H1 (cell line): ENCODE data around the gene UMPS. TPM values are rescaled to one million over a fixed set of nuclear protein-coding genes. Genes with fewer than 3 reads are reported as not detected.

Experiments
- CTCF ChIA-PET: fragments of 300-600 bp; sonication (Branson Sonifier 250); formaldehyde crosslinking; loops from one replicate; lab custom pipeline; 2021; ENCODE audit not compliant: partially characterized antibody; lab: Charles Lee
- POLR2A ChIA-PET: fragments of 300-600 bp; sonication (Branson Sonifier 250); formaldehyde crosslinking; loops from one replicate; lab custom pipeline; 2021; ENCODE audit warnings: inconsistent platforms; ENCODE audit not compliant: partially characterized antibody; lab: Charles Lee
- DNase-seq, 2 experiments: peaks; one replicate each; pipeline versions ENCODE4 v3.0.0 to v3.0.0-alpha.2; 2010 to 2022; ENCODE audit warnings: low spot score in 2 of 2, low read depth in 1 of 2, mixed read lengths in 1 of 2
- FAIRE-seq: peaks from 2 replicates; lab custom pipeline; 2011; peaks lifted over from hg19 to GRCh38; lab: Jason Lieb, UNC
- H2AFZ ChIP-seq: 2 replicates; pipeline ENCODE4 v1.8.1; 2012; ENCODE audit warnings: low read length, inconsistent platforms
- H2AK5ac ChIP-seq: 2 replicates; pipeline ENCODE4 v1.6.1; 2013; ENCODE audit warnings: low read depth, low read length
- H2BK120ac ChIP-seq: replicated peaks from 2 replicates; pipeline ENCODE3; 2013; ENCODE audit warnings: low read depth, low read length, inconsistent platforms
- H2BK12ac ChIP-seq: 2 replicates; pipeline ENCODE4 v1.6.1; 2013; ENCODE audit warnings: low read depth, low read length
- H2BK15ac ChIP-seq: 2 replicates; pipeline ENCODE4 v1.6.1; 2013; ENCODE audit warnings: low read length
- H2BK20ac ChIP-seq: 2 replicates; pipeline ENCODE4 v1.6.1; 2013; ENCODE audit warnings: low read length
- H2BK5ac ChIP-seq: 2 replicates; pipeline ENCODE4 v1.6.1; 2013; ENCODE audit warnings: low read depth, low read length
- H3K14ac ChIP-seq: 2 replicates; pipeline ENCODE4 v1.6.1; 2013; ENCODE audit warnings: inconsistent platforms; ENCODE audit not compliant: insufficient read length
- H3K18ac ChIP-seq: 2 replicates; pipeline ENCODE4 v1.6.1; 2013; ENCODE audit warnings: low read length; ENCODE audit errors: extremely low read depth
- H3K23ac ChIP-seq: 2 replicates; pipeline ENCODE4 v1.6.1; 2013; ENCODE audit warnings: inconsistent platforms; ENCODE audit not compliant: insufficient read length
- H3K23me2 ChIP-seq: 2 replicates; pipeline ENCODE4 v1.6.1; 2013; ENCODE audit warnings: low read depth, low read length
- H3K27ac ChIP-seq: 2 replicates; pipeline ENCODE4 v1.6.1; 2011; ENCODE audit warnings: low read depth, low read length, inconsistent platforms
- H3K27me3 ChIP-seq, 4 experiments: replicated peaks in 1 of 4; 1 replicate in 1 of 4; 2 replicates in 3 of 4; pipeline versions ENCODE4 v1.6.1 to v1.8.1; 2011 to 2013; ENCODE audit warnings: low read length in 3 of 4, mild to moderate bottlenecking in 3 of 4, inconsistent platforms in 2 of 4, mixed read lengths in 2 of 4, moderate library complexity in 1 of 4; ENCODE audit not compliant: control insufficient read depth in 3 of 4, insufficient read depth in 3 of 4; ENCODE audit errors: extremely low read depth in 1 of 4
- H3K36me3 ChIP-seq, 4 experiments: 2 replicates each; pipeline versions ENCODE4 v1.6.1 to v1.8.1; 2011 to 2013; ENCODE audit warnings: mild to moderate bottlenecking in 4 of 4, low read length in 3 of 4, moderate library complexity in 2 of 4, control low read depth in 1 of 4, inconsistent platforms in 1 of 4; ENCODE audit not compliant: insufficient read depth in 4 of 4, control insufficient read depth in 2 of 4
- H3K4ac ChIP-seq: replicated peaks from 2 replicates; pipeline ENCODE3; 2013; ENCODE audit warnings: low read length, low read depth, mixed read lengths, inconsistent platforms; ENCODE audit not compliant: insufficient read length
- H3K4me1 ChIP-seq, 4 experiments: replicated peaks in 1 of 4; 1 replicate in 1 of 4; 2 replicates in 3 of 4; pipeline versions ENCODE4 v1.6.1 to v1.8.1; 2011 to 2013; ENCODE audit warnings: low read length in 3 of 4, inconsistent platforms in 2 of 4, mixed read lengths in 1 of 4; ENCODE audit not compliant: insufficient read depth in 4 of 4, control insufficient read depth in 3 of 4
- H3K4me2 ChIP-seq, 2 experiments: 2 replicates each; pipeline versions ENCODE4 v1.6.1 to v1.8.1; 2011 to 2013; ENCODE audit warnings: low read depth in 2 of 2, low read length in 2 of 2, control low read depth in 1 of 2, inconsistent platforms in 1 of 2, mild to moderate bottlenecking in 1 of 2; ENCODE audit not compliant: insufficient read depth in 1 of 2
- H3K4me3 ChIP-seq, 4 experiments: fragments of 200-600, 300-600 bp in 1 of 4; sonication (generic), shearing (Covaris generic), sonication (Bioruptor Twin) in 1 of 4; 2 replicates each; pipeline versions ENCODE4 v1.5.1 to v1.8.1; 2011 to 2016; ENCODE audit warnings: low read length in 4 of 4, low read depth in 3 of 4, control low read depth in 2 of 4, inconsistent platforms in 2 of 4, mild to moderate bottlenecking in 2 of 4, mixed read lengths in 1 of 4, moderate library complexity in 1 of 4; ENCODE audit not compliant: insufficient read depth in 2 of 4; ENCODE audit errors: extremely low read depth in 1 of 4
- H3K56ac ChIP-seq: replicated peaks from 2 replicates; pipeline ENCODE3; 2013; ENCODE audit warnings: low read depth, mild to moderate bottlenecking, mixed read lengths, low read length, inconsistent platforms; ENCODE audit not compliant: insufficient read length
- H3K79me1 ChIP-seq: 2 replicates; pipeline ENCODE4 v1.6.1; 2013; ENCODE audit warnings: low read depth, low read length, control low read depth
- H3K79me2 ChIP-seq, 2 experiments: 2 replicates each; pipeline versions ENCODE4 v1.6.1 to v1.8.1; 2012 to 2013; ENCODE audit warnings: low read length in 2 of 2, mild to moderate bottlenecking in 2 of 2, inconsistent platforms in 1 of 2; ENCODE audit not compliant: insufficient read depth in 2 of 2, control insufficient read depth in 1 of 2
- H3K9ac ChIP-seq, 4 experiments: replicated peaks in 1 of 4; 1 replicate in 1 of 4; 2 replicates in 3 of 4; pipeline versions ENCODE4 v1.6.1 to v1.8.1; 2011 to 2013; ENCODE audit warnings: low read depth in 3 of 4, low read length in 3 of 4, control low read depth in 2 of 4, mild to moderate bottlenecking in 2 of 4, moderate library complexity in 2 of 4, inconsistent platforms in 1 of 4; ENCODE audit errors: extremely low read depth in 1 of 4
- H3K9me3 ChIP-seq, 2 experiments: 2 replicates each; pipeline versions ENCODE4 v1.6.1 to v1.8.1; 2012 to 2013; ENCODE audit warnings: mild to moderate bottlenecking in 2 of 2, moderate library complexity in 2 of 2, control low read depth in 1 of 2, inconsistent platforms in 1 of 2, low read depth in 1 of 2, low read length in 1 of 2, mixed read lengths in 1 of 2; ENCODE audit not compliant: insufficient read depth in 2 of 2
- H4K20me1 ChIP-seq, 2 experiments: replicated peaks in 1 of 2; 2 replicates each; pipeline versions ENCODE3 to v1.8.1; 2011 to 2013; ENCODE audit warnings: inconsistent platforms in 2 of 2, low read length in 2 of 2, mild to moderate bottlenecking in 1 of 2; ENCODE audit not compliant: insufficient read depth in 2 of 2, control insufficient read depth in 1 of 2
- H4K5ac ChIP-seq: 2 replicates; pipeline ENCODE4 v1.6.1; 2013; ENCODE audit warnings: low read length, low read depth, mixed read lengths, inconsistent platforms; ENCODE audit not compliant: insufficient read length
- H4K8ac ChIP-seq: 2 replicates; pipeline ENCODE4 v1.8.0; 2013; ENCODE audit warnings: mild to moderate bottlenecking, moderate library complexity, low read length, inconsistent platforms; ENCODE audit not compliant: insufficient read depth; ENCODE audit errors: extremely low read depth
- H4K91ac ChIP-seq: replicated peaks from 2 replicates; pipeline ENCODE3; 2013; ENCODE audit warnings: low read length, mixed read lengths, inconsistent platforms; ENCODE audit not compliant: insufficient read length
- BCL11A ChIP-seq, 2 experiments: IDR thresholded peaks; one replicate each; pipeline ENCODE4 v1.6.1; 2011; ENCODE audit warnings: low read depth in 2 of 2, low read length in 2 of 2, mild to moderate bottlenecking in 2 of 2
- CTBP2 ChIP-seq: IDR thresholded peaks from 2 replicates; pipeline ENCODE4 v1.7.0; 2011; ENCODE audit warnings: borderline replicate concordance, mild to moderate bottlenecking, moderate library complexity, mixed read lengths, low read length; ENCODE audit not compliant: insufficient read depth, insufficient read length
- FOSL1 ChIP-seq: IDR thresholded peaks from 2 replicates; pipeline ENCODE4 v1.6.1; 2011; ENCODE audit warnings: mild to moderate bottlenecking, low read depth, low read length, moderate library complexity; ENCODE audit not compliant: insufficient read depth
- GTF2F1 ChIP-seq: IDR thresholded peaks from 2 replicates; pipeline ENCODE4 v1.6.1; 2012; ENCODE audit warnings: low read depth, low read length, improper control_type of control experiment, borderline replicate concordance
- JUN ChIP-seq: IDR thresholded peaks from 2 replicates; pipeline ENCODE4 v1.6.1; 2011; ENCODE audit warnings: low read depth, mild to moderate bottlenecking, improper control_type of control experiment, low read length
- KDM1A ChIP-seq: fragments of 200-600, 300-600 bp; sonication (generic); IDR thresholded peaks from 2 replicates; pipeline ENCODE4 v1.7.1; 2016; ENCODE audit warnings: mild to moderate bottlenecking, low read length, borderline replicate concordance
- MAFK ChIP-seq: IDR thresholded peaks from 2 replicates; pipeline ENCODE4 v1.6.1; 2012; ENCODE audit warnings: low read depth, mild to moderate bottlenecking, improper control_type of control experiment, low read length
- POLR2A ChIP-seq, 2 experiments: IDR thresholded peaks; 1 replicate in 1 of 2; 2 replicates in 1 of 2; pipeline ENCODE4 v1.6.1; 2011; ENCODE audit warnings: low read depth in 2 of 2, low read length in 2 of 2, mild to moderate bottlenecking in 2 of 2; ENCODE audit errors: control extremely low read depth in 1 of 2
- POU5F1 ChIP-seq: IDR thresholded peaks from 2 replicates; pipeline ENCODE4 v1.6.1; 2011; ENCODE audit warnings: low read depth, mild to moderate bottlenecking, low read length, moderate library complexity
- RFX5 ChIP-seq: IDR thresholded peaks from 2 replicates; pipeline ENCODE4 v1.6.1; 2011; ENCODE audit warnings: low read depth, low read length, improper control_type of control experiment, borderline replicate concordance
- SAP30 ChIP-seq: fragments of 300-600 bp; sonication (generic); IDR thresholded peaks from 2 replicates; pipeline ENCODE4 v1.7.1; 2012; ENCODE audit warnings: low read length, moderate library complexity, mild to moderate bottlenecking, inconsistent platforms; ENCODE audit not compliant: insufficient read depth, insufficient replicate concordance
- WGBS, 2 experiments: shearing (Covaris generic) in 1 of 2; methylation state at CpG; one replicate each; pipeline versions ENCODE4 v1.1.6 to v1.1.7; 2013 to 2015; ENCODE audit warnings: low lambda C conversion rate in 2 of 2, mixed read lengths in 2 of 2, inconsistent platforms in 1 of 2, low coverage in 1 of 2, missing lambda C conversion rate in 1 of 2; ENCODE audit not compliant: insufficient replicate concordance in 2 of 2, insufficient coverage in 1 of 2, insufficient read length in 1 of 2; ENCODE audit errors: extremely low coverage in 1 of 2, missing lambda C conversion rate in 1 of 2; 5-methylcytosine and 5-hydroxymethylcytosine counted together
- polyA plus RNA-seq, 7 experiments: library from polyadenylated mRNA; depleted of rRNA in 3 of 7; stranded (reverse) in 5 of 7; unstranded in 2 of 7; fragments of >200 nt in 5 of 7; fragments of 200-250 nt in 2 of 7; gene quantifications; 1 replicate in 5 of 7; 2 replicates in 1 of 7; 4 replicates in 1 of 7; pipeline versions ENCODE4 v1.2.1 to v1.2.3, GENCODE V29; 2011 to 2013; ENCODE audit warnings: missing spikeins in 2 of 7, mixed read lengths in 2 of 7
- total RNA-seq: library from RNA; stranded (reverse); fragmentation: NEBNext Ultra II Directional; extraction: Animal tissue kit (Norgen Biotek cat#: 25700); gene quantifications from 2 replicates; pipeline ENCODE4 v1.2.1, GENCODE V29; 2021
- TF ChIP-seq, protein P1 (sequence below): IDR thresholded peaks from 2 replicates; pipeline ENCODE4 v1.6.1; 2011; ENCODE audit warnings: low read length, improper control_type of control experiment

The UMPS gene
- total and polyA plus RNA-seq, 2 of the 8 experiments (the other 6 are each of a cell fraction or from before 2014, with no cell fraction given), result 32.8 to 59.0 TPM

GRCh38 chr3:124694486-124694885 is 35.8 kb upstream of the UMPS start:
- no peak overlapping the region for H2BK120ac ChIP-seq
- no peak overlapping the region for H3K4me3 ChIP-seq
- no peak overlapping the region for H2AFZ ChIP-seq
- no peak overlapping the region for H4K5ac ChIP-seq
- no peak overlapping the region for H2BK5ac ChIP-seq
- DNase-seq (no peak), FAIRE-seq (no peak)
- POLR2A ChIA-PET, result interaction anchor here (0.9 kb wide), 1 partner anchor 129 kb away, joined by 4 read pairs; no protein-coding TSS in a partner anchor
- no peaks in the 10 kb centered on the region for H3K79me2 ChIP-seq
- no peak overlapping the region for H3K27ac ChIP-seq
- no peak overlapping the region for H3K4me2 ChIP-seq
- no peak overlapping the region for H3K4ac ChIP-seq
- no peaks in the 10 kb centered on the region for H3K79me1 ChIP-seq
- no peaks in the 10 kb centered on the region for H3K27me3 ChIP-seq
- no peak overlapping the region for H3K23ac ChIP-seq
- no peaks in the 10 kb centered on the region for H3K23me2 ChIP-seq
- H3K36me3 ChIP-seq, result no peaks in the 10 kb centered on the region
- no peak overlapping the region for H4K8ac ChIP-seq
- 0 out of 7 replicates have a peak overlapping the region, but pooled peaks of 1 of the 4 experiments have one; percentile 5 for H3K9ac ChIP-seq
- H3K9me3 ChIP-seq, result no peaks in the 10 kb centered on the region
- H3K56ac ChIP-seq, result no peak overlapping the region
- H3K18ac ChIP-seq, result no peak overlapping the region
- H2BK20ac ChIP-seq, result no peak overlapping the region
- H2BK15ac ChIP-seq, result no peak overlapping the region
- peak overlapping the region; percentile 56 for H4K91ac ChIP-seq
- no peak overlapping the region for H2AK5ac ChIP-seq
- H3K4me1 ChIP-seq, result no peaks in the 10 kb centered on the region
- H3K14ac ChIP-seq, result no peak overlapping the region
- no peak overlapping the region for H2BK12ac ChIP-seq
- whole genome bisulfite sequencing, 2 experiments, result 88% methylated on average over 5 of the region's 5 CpGs; no CpG with 5 or more reads in 1 of the 2 experiments
- H4K20me1 ChIP-seq, result no peaks in the 10 kb centered on the region
- CTCF ChIA-PET, result interaction anchor here (0.6 to 1.4 kb wide), 2 partner anchors 128 to 190 kb away, joined by 3 read pairs; no protein-coding TSS in a partner anchor
- TF ChIP-seq POU5F1 (no peak), FOSL1 (no peak), BCL11A (IDR thresholded peaks at IDR 0.05; ENCODE audit: low read depth in 2 of 2, low read length in 2 of 2) (no peak), POLR2A (IDR thresholded peaks at IDR 0.05; ENCODE audit: control extremely low read depth in 1 of 2, low read depth in 2 of 2, low read length in 2 of 2) (no peak), JUN (no peak), GTF2F1 (no peak), CTBP2 (no peak), SAP30 (no peak), MAFK (no peak), RFX5 (no peak), KDM1A (no peak)
- TF ChIP-seq, protein P1, sequence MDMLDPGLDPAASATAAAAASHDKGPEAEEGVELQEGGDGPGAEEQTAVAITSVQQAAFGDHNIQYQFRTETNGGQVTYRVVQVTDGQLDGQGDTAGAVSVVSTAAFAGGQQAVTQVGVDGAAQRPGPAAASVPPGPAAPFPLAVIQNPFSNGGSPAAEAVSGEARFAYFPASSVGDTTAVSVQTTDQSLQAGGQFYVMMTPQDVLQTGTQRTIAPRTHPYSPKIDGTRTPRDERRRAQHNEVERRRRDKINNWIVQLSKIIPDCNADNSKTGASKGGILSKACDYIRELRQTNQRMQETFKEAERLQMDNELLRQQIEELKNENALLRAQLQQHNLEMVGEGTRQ, result no peak
